ENCODE data around the gene MAPRE3. TPM values are rescaled to one million over a fixed set of nuclear protein-coding genes. Genes with fewer than 3 reads are reported as not detected.

The MAPRE3 gene
- total RNA-seq, 1 experiment from 2014 or later = 10.3 TPM

GRCh38 chr2:26985807-26986206, 15.4 kb downstream of the MAPRE3 start:
- no peaks in the 10 kb centered on the region for H3K4me1 Mint-ChIP-seq
- DNase-seq (ENCODE audit: low spot score) = no peak
- no peak overlapping the region for H3K4me3 Mint-ChIP-seq
- no peaks in the 10 kb centered on the region for H3K9me3 Mint-ChIP-seq
- TF ChIP-seq CBFB (CRISPR knock-in tag; IDR thresholded peaks at IDR 0.05; ENCODE audit: low read depth) (no peak), FOXP1 (CRISPR knock-in tag; IDR thresholded peaks at IDR 0.05; ENCODE audit: borderline replicate concordance) (no peak), ZNF281 (CRISPR knock-in tag; IDR thresholded peaks at IDR 0.05) (no peak), TEAD4 (CRISPR knock-in tag; IDR thresholded peaks at IDR 0.05) (no peak), AFF4 (CRISPR knock-in tag; IDR thresholded peaks at IDR 0.05; ENCODE audit: borderline replicate concordance) (no peak), ATF3 (CRISPR knock-in tag; conservative IDR thresholded peaks at IDR 0.05) (no peak), MYBL2 (CRISPR knock-in tag; IDR thresholded peaks at IDR 0.05) (no peak), PRDM15 (CRISPR knock-in tag; IDR thresholded peaks at IDR 0.05) (no peak), ESRRA (CRISPR knock-in tag; IDR thresholded peaks at IDR 0.05; ENCODE audit: borderline replicate concordance) (no peak), IRF1 (CRISPR knock-in tag; IDR thresholded peaks at IDR 0.05) (no peak), ZNF263 (CRISPR knock-in tag; IDR thresholded peaks at IDR 0.05; ENCODE audit: low read depth) (no peak), PRRX2 (CRISPR knock-in tag; IDR thresholded peaks at IDR 0.05) (no peak), JAZF1 (CRISPR knock-in tag; IDR thresholded peaks at IDR 0.05) (no peak), FOXJ3 (CRISPR knock-in tag; IDR thresholded peaks at IDR 0.05; ENCODE audit: borderline replicate concordance) (no peak), CREB1 (CRISPR knock-in tag; IDR thresholded peaks at IDR 0.05) (no peak), NR2C2 (CRISPR knock-in tag; IDR thresholded peaks at IDR 0.05) (no peak), JUN (CRISPR knock-in tag; IDR thresholded peaks at IDR 0.05) (no peak), TEAD1 (CRISPR knock-in tag; IDR thresholded peaks at IDR 0.05) (no peak), GABPB1 (CRISPR knock-in tag; IDR thresholded peaks at IDR 0.05) (no peak), OVOL2 (CRISPR knock-in tag; IDR thresholded peaks at IDR 0.05; ENCODE audit: borderline replicate concordance) (no peak)
- no peak overlapping the region for H3K27ac Mint-ChIP-seq
- H3K27me3 Mint-ChIP-seq (ENCODE audit: low read depth) = no peaks in the 10 kb centered on the region
- no peak for ATAC-seq
- ChIA-PET POLR2A (no interaction called here), CTCF (interaction anchor here (1.8 kb wide), 1 partner anchor 31 kb away, joined by 7 read pairs; no protein-coding TSS in a partner anchor)
- no peaks in the 10 kb centered on the region for H3K36me3 Mint-ChIP-seq

All from WTC11 (cell line).